IPS DF 6.9 (cell line): ENCODE results near the gene EPN1.

ENCODE experiments used
- DNase-seq: peaks from one replicate; pipeline ENCODE4 v3.0.0-alpha.2; 2013; ENCODE audit warnings: low read depth, low spot score
- H3K27ac ChIP-seq: one replicate; pipeline ENCODE4 v1.5.1; 2013; ENCODE audit warnings: low read length, control low read depth
- H3K27me3 ChIP-seq: 2 replicates; pipeline ENCODE4 v1.6.1; 2013; ENCODE audit warnings: mild to moderate bottlenecking, low read length; ENCODE audit not compliant: control insufficient read depth, insufficient read depth
- H3K36me3 ChIP-seq: 2 replicates; pipeline ENCODE4 v1.6.1; 2013; ENCODE audit warnings: low read length; ENCODE audit not compliant: control insufficient read depth, insufficient read depth
- H3K4me1 ChIP-seq: 2 replicates; pipeline ENCODE4 v1.6.1; 2013; ENCODE audit warnings: low read length; ENCODE audit not compliant: control insufficient read depth, insufficient read depth
- H3K4me3 ChIP-seq: 2 replicates; pipeline ENCODE4 v1.5.1; 2013; ENCODE audit warnings: mild to moderate bottlenecking, low read length
- H3K9me3 ChIP-seq: 2 replicates; pipeline ENCODE4 v1.6.1; 2013; ENCODE audit warnings: low read length, inconsistent platforms; ENCODE audit not compliant: control insufficient read depth, insufficient read depth
- WGBS: extraction: QIAGEN DNeasy Blood & Tissue Kit; methylation state at CpG from one replicate; pipeline ENCODE4 v1.1.7; 2013; ENCODE audit warnings: mixed read lengths, missing lambda C conversion rate; ENCODE audit not compliant: insufficient read length, insufficient coverage; 5-methylcytosine and 5-hydroxymethylcytosine counted together

EPN1 gene

DNA sequence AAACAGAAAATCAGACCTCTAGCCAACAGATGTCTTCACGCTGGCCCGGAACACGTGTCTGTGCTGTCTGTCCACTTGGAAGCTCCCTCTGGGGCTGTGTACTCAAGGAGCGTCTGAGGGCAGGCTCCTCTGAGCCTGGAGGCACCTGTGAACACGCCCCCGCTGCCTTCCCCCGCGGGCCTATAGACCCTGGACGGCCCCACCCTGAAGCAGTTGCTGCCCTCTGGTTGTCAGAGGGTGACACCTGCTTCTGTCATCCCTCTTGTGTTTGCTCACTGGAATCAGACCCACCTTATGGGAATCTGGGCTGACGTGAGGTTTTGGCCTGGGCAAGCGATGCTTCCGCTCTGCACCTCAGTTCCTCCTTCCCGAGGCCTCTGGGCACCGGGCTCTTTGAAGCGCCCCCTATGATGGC, 19.2 kb downstream of the EPN1 start:
- WGBS, result no CpG with 5 or more reads among the region's 15 CpGs
- H3K36me3 ChIP-seq, result peaks cover 46% of the 10 kb centered on the region
- no peak for DNase-seq

DNA sequence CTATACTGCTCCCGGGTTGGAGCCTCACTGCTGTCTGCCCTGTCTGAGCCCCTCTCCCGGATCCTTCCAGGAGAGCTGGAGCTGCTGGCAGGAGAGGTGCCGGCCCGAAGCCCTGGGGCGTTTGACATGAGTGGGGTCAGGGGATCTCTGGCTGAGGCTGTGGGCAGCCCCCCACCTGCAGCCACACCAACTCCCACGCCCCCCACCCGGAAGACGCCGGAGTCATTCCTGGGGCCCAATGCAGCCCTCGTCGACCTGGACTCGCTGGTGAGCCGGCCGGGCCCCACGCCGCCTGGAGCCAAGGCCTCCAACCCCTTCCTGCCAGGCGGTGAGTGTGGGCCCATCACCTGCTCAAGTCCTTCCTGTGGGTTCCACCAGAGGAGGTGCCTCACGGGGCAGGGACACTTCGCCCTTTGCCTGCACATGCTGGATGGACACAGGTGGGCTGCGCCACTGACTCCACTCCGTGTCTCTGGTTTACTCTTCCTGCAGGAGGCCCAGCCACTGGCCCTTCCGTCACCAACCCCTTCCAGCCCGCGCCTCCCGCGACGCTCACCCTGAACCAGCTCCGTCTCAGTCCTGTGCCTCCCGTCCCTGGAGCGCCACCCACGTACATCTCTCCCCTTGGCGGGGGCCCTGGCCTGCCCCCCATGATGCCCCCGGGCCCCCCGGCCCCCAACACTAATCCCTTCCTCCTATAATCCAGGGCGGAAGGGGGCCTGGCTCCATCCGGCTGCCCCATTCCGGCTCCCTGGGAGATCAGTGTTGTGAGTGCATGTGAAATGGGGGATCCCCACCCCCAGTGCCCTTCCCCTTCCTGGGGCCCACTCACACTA, 19.8 kb downstream of the EPN1 start:
- no peaks in the 10 kb centered on the region for H3K4me1 ChIP-seq
- no CpG with 5 or more reads among the region's 37 CpGs for WGBS
- peaks cover 40% of the 10 kb centered on the region for H3K36me3 ChIP-seq
- DNase-seq, result no peak
- no peak overlapping the region for H3K4me3 ChIP-seq
- H3K27ac ChIP-seq, result no peak overlapping the region
- no peaks in the 10 kb centered on the region for H3K27me3 ChIP-seq
- no peaks in the 10 kb centered on the region for H3K9me3 ChIP-seq

More for the DNA sequence above, 19.2 kb downstream of the EPN1 start:
- Histone ChIP-seq H3K4me1 (no peaks in the 10 kb centered on the region), H3K4me3 (no peak overlapping the region), H3K9me3 (no peaks in the 10 kb centered on the region), H3K27ac (no peak overlapping the region), H3K27me3 (no peaks in the 10 kb centered on the region)

DNA sequence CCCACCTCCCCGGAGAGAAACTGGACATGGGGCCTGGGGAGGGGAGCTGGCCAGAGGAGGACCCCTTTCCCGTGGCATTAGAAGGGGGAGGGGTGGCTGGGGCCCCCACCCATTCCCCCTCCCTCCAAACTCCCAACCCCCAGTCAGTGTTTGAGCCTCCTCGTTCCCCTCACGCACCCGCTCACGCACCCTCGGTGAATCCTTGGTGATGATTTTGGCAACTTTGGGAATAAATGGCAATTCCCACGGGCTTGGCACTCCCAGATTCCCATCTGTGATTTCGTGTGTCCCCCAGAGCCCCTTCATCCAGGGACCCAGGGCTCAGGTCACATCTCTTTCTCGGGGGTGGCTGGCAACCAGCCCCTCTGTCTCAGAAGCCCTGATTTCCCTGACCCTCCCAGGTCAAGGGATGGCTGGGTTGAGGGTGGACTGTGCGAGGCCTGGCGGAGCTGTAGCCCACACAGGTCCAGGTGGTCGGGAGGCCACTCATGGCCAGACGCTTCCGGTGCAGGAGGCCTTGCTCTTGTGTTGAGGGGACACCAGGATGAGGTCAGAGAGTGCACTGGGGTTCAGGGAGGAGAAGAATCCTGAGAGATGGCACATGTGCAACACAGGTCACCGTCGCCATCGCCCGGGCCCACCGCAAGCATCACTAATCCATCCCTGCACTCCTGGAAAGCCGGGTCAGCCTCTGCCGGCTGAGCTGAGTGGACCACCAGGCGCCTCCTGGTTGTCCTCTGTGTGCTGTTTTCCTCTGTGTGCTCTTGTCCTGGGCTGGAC, 20.7 kb downstream of the EPN1 start:
- WGBS, result no CpG with 5 or more reads among the region's 23 CpGs
- Histone ChIP-seq H3K27me3 (no peaks in the 10 kb centered on the region), H3K27ac (no peak overlapping the region), H3K9me3 (0 out of 2 replicates have a peak, but pooled peaks cover under 1% of the 10 kb centered on the region), H3K4me1 (no peaks in the 10 kb centered on the region), H3K4me3 (no peak overlapping the region), H3K36me3 (peaks cover 33% of the 10 kb centered on the region)
- DNase-seq, result no peak

DNA sequence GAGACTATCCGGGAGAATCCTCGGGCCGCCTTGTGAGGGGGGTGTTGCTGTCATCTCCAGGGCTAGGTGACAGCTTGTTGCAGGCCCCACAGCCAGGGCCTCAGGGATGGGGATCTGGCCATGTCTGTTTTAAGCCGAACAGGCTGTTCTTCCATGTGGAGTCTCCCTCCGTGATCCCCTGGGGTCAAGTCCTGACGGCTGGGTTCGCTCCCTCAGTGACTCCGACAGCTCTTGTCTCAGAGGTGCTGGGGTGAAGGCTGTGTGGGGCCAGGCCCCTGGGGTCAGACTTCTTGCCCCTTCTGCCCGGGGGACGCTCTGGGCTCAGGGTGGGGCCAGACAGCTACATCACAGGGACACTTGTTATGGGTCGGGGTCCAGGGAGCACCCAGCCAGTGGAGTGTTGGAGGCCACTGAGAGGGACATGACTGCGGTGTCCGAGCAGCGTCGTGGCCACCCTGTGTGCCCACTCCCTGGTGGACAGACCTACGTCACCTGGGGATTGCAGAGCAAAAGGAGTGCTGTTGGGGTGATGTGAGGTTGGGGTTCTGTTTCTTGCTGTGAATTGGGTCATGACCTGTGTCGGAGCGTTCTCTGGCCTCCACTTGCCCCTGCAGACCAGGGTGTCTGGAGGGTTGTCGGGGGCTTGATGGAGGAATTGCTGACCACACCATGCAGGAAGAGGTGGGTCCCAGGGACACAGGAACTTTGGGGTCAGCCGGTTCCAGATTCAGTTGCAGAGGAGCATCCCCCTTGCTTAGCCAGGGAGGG, 21.5 kb downstream of the EPN1 start:
- no peak for DNase-seq
- no peak overlapping the region for H3K4me3 ChIP-seq
- H3K27ac ChIP-seq, result no peak overlapping the region
- H3K36me3 ChIP-seq, result peaks cover 33% of the 10 kb centered on the region
- H3K27me3 ChIP-seq, result no peaks in the 10 kb centered on the region
- 0 out of 2 replicates have a peak, but pooled peaks cover 1% of the 10 kb centered on the region for H3K9me3 ChIP-seq
- no peaks in the 10 kb centered on the region for H3K4me1 ChIP-seq
- WGBS, result no CpG with 5 or more reads among the region's 20 CpGs

DNA sequence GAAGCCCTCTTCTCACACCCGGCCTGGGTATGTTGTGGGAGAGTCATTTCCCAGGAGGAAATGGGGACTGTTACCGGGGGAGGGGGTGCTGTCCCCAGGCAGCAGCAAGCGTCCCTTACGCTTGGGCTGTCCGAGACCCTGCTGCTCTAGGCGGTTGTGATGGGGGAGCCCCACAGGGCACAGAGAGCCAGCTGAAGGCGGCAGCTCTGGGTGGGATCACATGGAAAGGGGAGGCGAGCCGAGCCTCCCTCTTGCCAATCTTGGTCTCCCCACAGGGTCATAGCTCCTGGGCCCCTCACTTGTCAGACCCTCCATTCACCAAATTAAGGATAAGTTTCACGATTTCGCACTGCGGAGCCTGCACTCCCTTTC, 22.0 kb downstream of the EPN1 start:
- no peaks in the 10 kb centered on the region for H3K4me1 ChIP-seq
- WGBS, result no CpG with 5 or more reads among the region's 12 CpGs
- H3K36me3 ChIP-seq, result peaks cover 30% of the 10 kb centered on the region
- H3K27me3 ChIP-seq, result no peaks in the 10 kb centered on the region
- H3K9me3 ChIP-seq, result 0 out of 2 replicates have a peak, but pooled peaks cover 1% of the 10 kb centered on the region
- no peak overlapping the region for H3K27ac ChIP-seq
- H3K4me3 ChIP-seq, result no peak overlapping the region
- no peak for DNase-seq

DNA sequence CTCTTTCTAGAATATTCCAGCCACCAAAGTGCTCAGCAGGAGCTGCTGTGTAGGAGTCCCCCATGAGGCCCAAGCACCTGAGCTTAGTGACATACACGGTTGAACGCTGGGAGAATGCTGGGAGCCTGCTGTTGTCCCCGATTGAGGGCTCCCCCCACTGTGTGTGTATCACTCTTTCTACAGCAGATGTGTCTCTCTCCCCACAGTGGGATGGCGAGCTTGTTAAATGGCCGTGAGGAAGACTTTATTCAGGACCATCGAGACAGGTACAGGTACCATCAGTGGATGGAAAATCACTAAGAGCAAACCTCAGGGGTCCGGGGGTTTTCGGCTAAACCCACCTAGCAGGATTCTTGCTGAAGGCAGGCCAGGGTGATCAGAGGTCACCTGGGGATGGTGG, 22.7 kb downstream of the EPN1 start:
- Histone ChIP-seq H3K27ac (no peak overlapping the region), H3K4me1 (no peaks in the 10 kb centered on the region), H3K9me3 (0 out of 2 replicates have a peak, but pooled peaks cover 1% of the 10 kb centered on the region), H3K36me3 (peaks cover 27% of the 10 kb centered on the region), H3K27me3 (no peaks in the 10 kb centered on the region), H3K4me3 (no peak overlapping the region)
- no CpG with 5 or more reads among the region's 8 CpGs for WGBS
- no peak for DNase-seq

DNA sequence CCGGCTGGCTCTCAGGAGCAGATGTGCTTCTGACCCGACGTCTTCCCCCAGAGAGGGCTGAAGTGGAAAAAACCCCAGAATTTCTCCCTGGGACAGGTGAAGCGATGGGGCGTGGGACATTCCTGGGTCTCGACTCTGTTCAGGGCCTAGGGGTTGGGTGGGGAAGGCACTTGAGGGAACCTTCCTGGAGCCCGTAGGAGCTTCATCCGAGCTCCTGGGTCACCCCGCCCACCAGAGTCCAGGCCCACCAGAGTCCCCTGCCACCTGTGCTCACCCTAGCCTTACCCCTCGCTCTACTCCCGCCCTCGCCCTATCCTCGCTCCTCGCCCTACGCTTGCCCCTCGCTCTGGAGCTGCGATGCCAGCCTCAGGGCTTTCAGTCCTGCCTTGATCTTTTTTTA, 23.2 kb downstream of the EPN1 start:
- DNase-seq, result no peak
- Histone ChIP-seq H3K4me1 (no peaks in the 10 kb centered on the region), H3K4me3 (no peak overlapping the region), H3K36me3 (peaks cover 23% of the 10 kb centered on the region), H3K9me3 (0 out of 2 replicates have a peak, but pooled peaks cover 1% of the 10 kb centered on the region), H3K27ac (no peak overlapping the region), H3K27me3 (no peaks in the 10 kb centered on the region)
- WGBS, result no CpG with 5 or more reads among the region's 17 CpGs

DNA sequence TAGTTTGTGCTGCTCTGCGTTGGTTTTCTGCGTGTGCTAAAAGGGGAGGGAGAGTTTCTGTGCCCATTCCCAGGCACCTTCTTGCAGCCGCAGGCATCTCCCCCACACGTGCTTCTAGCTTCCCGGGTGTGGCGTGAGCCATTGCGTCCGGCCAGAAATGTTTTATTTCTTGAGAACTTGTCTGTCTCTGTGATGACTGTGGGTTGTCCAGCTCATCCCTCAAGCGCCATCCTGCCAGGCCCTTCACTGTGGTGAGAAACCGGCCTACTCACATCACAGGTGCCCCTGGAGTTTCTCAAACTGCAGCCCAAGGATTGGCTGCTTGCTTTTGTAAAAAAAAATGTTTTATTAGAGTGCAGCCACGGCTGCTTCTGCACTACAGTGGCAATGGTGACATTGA, 24.2 kb downstream of the EPN1 start:
- no peak for DNase-seq
- WGBS, result no CpG with 5 or more reads among the region's 11 CpGs
- 0 out of 2 replicates have a peak, but pooled peaks cover 1% of the 10 kb centered on the region for H3K9me3 ChIP-seq
- H3K4me1 ChIP-seq, result no peaks in the 10 kb centered on the region
- H3K4me3 ChIP-seq, result no peak overlapping the region
- no peaks in the 10 kb centered on the region for H3K27me3 ChIP-seq
- H3K27ac ChIP-seq, result no peak overlapping the region
- H3K36me3 ChIP-seq, result peaks cover 19% of the 10 kb centered on the region

DNA sequence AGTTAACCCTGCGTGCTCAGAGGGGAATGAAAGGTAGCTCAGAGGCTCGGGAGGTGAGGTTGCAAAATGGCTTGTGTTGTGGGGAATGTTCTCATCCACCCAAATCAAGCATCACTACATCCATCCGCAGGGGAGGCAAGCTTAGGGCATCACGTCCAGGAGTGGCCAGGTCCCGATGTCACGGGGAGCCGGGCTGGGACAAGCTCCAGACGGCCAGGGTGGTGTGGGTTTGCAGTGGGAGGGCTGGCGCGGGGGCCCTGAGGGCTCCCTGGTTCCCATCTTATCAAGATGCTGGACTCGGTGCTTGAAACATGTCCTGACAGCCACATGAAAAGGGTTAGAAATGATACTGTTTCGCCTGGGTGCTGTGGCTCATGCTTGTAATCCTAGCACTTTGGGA, 25.8 kb downstream of the EPN1 start:
- Histone ChIP-seq H3K4me1 (no peaks in the 10 kb centered on the region), H3K9me3 (0 out of 2 replicates have a peak, but pooled peaks cover 1% of the 10 kb centered on the region), H3K36me3 (peaks cover 5% of the 10 kb centered on the region), H3K27me3 (no peaks in the 10 kb centered on the region), H3K4me3 (no peak overlapping the region), H3K27ac (no peak overlapping the region)
- no peak for DNase-seq
- no CpG with 5 or more reads among the region's 12 CpGs for WGBS

DNA sequence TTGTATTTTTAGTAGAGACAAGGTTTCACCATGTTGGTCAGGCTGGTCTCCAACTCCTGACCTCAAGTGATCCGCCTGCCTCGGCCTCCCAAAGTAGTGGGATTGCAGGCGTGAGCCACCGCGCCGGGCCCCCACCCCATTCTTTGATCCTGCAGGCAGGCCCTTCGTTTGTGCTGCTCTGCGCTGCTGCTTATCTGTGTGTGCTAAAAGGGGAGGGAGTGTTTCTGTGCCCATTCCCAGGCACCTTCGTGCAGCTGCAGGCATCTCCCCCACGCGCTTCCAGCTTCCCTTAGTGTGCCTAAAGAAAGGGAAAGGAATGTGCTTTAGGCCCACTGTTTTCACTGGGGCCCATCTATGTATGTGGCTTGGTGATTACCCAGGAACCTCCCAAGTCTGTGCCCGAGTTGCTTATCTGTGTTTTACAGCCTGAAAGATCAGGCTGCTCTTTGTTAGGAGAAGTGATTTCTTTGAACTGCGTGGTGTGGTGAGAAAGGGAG, 27.2 kb downstream of the EPN1 start:
- no peak for DNase-seq
- H3K27me3 ChIP-seq, result no peaks in the 10 kb centered on the region
- H3K4me1 ChIP-seq, result no peaks in the 10 kb centered on the region
- no peaks in the 10 kb centered on the region; the same call in 1 of the 2 replicates for H3K36me3 ChIP-seq
- H3K9me3 ChIP-seq, result 0 out of 2 replicates have a peak, but pooled peaks cover 1% of the 10 kb centered on the region
- no peak overlapping the region for H3K27ac ChIP-seq
- no CpG with 5 or more reads among the region's 13 CpGs for WGBS
- no peak overlapping the region for H3K4me3 ChIP-seq
